Neuronal stem cell (in vitro differentiated cells): Measurements from ENCODE around the gene FRMD6.
A peak's percentile ranks its signal among the peaks of the same experiment; 100 is the strongest.

Experiments used
- DNase-seq: peaks from one replicate; pipeline ENCODE4 v3.0.0-alpha.2; 2013; ENCODE audit warnings: low spot score
- H2AFZ ChIP-seq: one replicate; pipeline ENCODE4 v1.6.1; 2013; ENCODE audit warnings: mild to moderate bottlenecking, low read length, inconsistent platforms
- H2AK5ac ChIP-seq: 2 replicates; pipeline ENCODE4 v1.6.1; 2013; ENCODE audit warnings: low read depth, mild to moderate bottlenecking, inconsistent platforms, low read length, moderate library complexity, mixed read lengths
- H2BK120ac ChIP-seq: 2 replicates; pipeline ENCODE4 v1.6.1; 2013; ENCODE audit warnings: low read depth, mild to moderate bottlenecking, inconsistent platforms, low read length, moderate library complexity, mixed read lengths
- H2BK12ac ChIP-seq: one replicate; pipeline ENCODE4 v1.6.1; 2013; ENCODE audit warnings: low read length, inconsistent platforms
- H2BK15ac ChIP-seq: 2 replicates; pipeline ENCODE4 v1.6.1; 2013; ENCODE audit warnings: mild to moderate bottlenecking, low read length, inconsistent platforms, mixed read lengths
- H2BK5ac ChIP-seq: one replicate; pipeline ENCODE4 v1.6.1; 2013; ENCODE audit warnings: inconsistent platforms, mild to moderate bottlenecking, low read length, moderate library complexity
- H3K14ac ChIP-seq: one replicate; pipeline ENCODE4 v1.6.1; 2013; ENCODE audit warnings: low read length, inconsistent platforms
- H3K18ac ChIP-seq: 2 replicates; pipeline ENCODE4 v1.6.1; 2013; ENCODE audit warnings: low read length, inconsistent platforms
- H3K23ac ChIP-seq: 2 replicates; pipeline ENCODE4 v1.6.1; 2013; ENCODE audit warnings: low read depth, mild to moderate bottlenecking, mixed read lengths, low read length, inconsistent platforms; ENCODE audit not compliant: poor library complexity
- H3K27ac ChIP-seq: replicated peaks from 3 replicates; pipeline ENCODE4 v1.5.1; 2013; ENCODE audit warnings: low read length, inconsistent platforms
- H3K27me3 ChIP-seq, 3 experiments: 2 replicates each; pipeline ENCODE4 v1.6.1; 2013; ENCODE audit warnings: low read length in 3 of 3, mild to moderate bottlenecking in 2 of 3, inconsistent platforms in 1 of 3, low read depth in 1 of 3, mixed read lengths in 1 of 3, moderate library complexity in 1 of 3; ENCODE audit not compliant: control insufficient read depth in 3 of 3, insufficient read depth in 3 of 3
- H3K36me3 ChIP-seq, 2 donors: replicated peaks in 1 of 2; 2 replicates each; pipeline ENCODE4 v1.6.1; 2013; ENCODE audit warnings: low read length in 2 of 2; ENCODE audit not compliant: control insufficient read depth in 2 of 2, insufficient read depth in 2 of 2
- H3K4ac ChIP-seq: 2 replicates; pipeline ENCODE4 v1.6.1; 2013; ENCODE audit warnings: inconsistent platforms, mild to moderate bottlenecking, low read length, moderate library complexity
- H3K4me1 ChIP-seq, 2 donors: 1 replicate in 1 of 2; 2 replicates in 1 of 2; pipeline ENCODE4 v1.6.1; 2013; ENCODE audit warnings: low read length in 2 of 2, low read depth in 1 of 2; ENCODE audit not compliant: control insufficient read depth in 2 of 2, insufficient read depth in 1 of 2
- H3K4me2 ChIP-seq: one replicate; pipeline ENCODE4 v1.6.1; 2013; ENCODE audit warnings: mild to moderate bottlenecking, low read length, inconsistent platforms; ENCODE audit not compliant: insufficient read depth, poor library complexity, severe bottlenecking
- H3K4me3 ChIP-seq, 2 donors: 2 replicates each; pipeline ENCODE4 v1.5.1; 2013; ENCODE audit warnings: low read length in 2 of 2, mild to moderate bottlenecking in 2 of 2, inconsistent platforms in 1 of 2, moderate library complexity in 1 of 2
- H3K79me1 ChIP-seq: one replicate; pipeline ENCODE4 v1.6.1; 2013; ENCODE audit warnings: low read depth, mild to moderate bottlenecking, inconsistent platforms, low read length, moderate library complexity
- H3K9ac ChIP-seq: one replicate; pipeline ENCODE4 v1.6.1; 2013; ENCODE audit warnings: mild to moderate bottlenecking, low read depth, low read length, inconsistent platforms; ENCODE audit not compliant: poor library complexity
- H3K9me3 ChIP-seq, 2 donors: replicated peaks in 1 of 2; 2 replicates each; pipeline versions ENCODE3 to v1.6.1; 2013; ENCODE audit warnings: low read length in 2 of 2, mild to moderate bottlenecking in 2 of 2, inconsistent platforms in 1 of 2, low read depth in 1 of 2, mixed read lengths in 1 of 2, moderate library complexity in 1 of 2; ENCODE audit not compliant: control insufficient read depth in 2 of 2, insufficient read depth in 1 of 2
- H4K8ac ChIP-seq: one replicate; pipeline ENCODE4 v1.6.1; 2013; ENCODE audit warnings: low read depth, mild to moderate bottlenecking, inconsistent platforms, low read length, moderate library complexity
- H4K91ac ChIP-seq: one replicate; pipeline ENCODE4 v1.6.1; 2013; ENCODE audit warnings: low read length, low read depth, mild to moderate bottlenecking, inconsistent platforms; ENCODE audit not compliant: poor library complexity
- WGBS, 2 donors: extraction: QIAGEN DNeasy Blood & Tissue Kit; methylation state at CpG; one replicate each; pipeline ENCODE4 v1.1.7; 2013; ENCODE audit warnings: missing lambda C conversion rate in 2 of 2, mixed read lengths in 1 of 2; ENCODE audit not compliant: insufficient read length in 2 of 2, insufficient replicate concordance in 1 of 2; ENCODE audit errors: extremely low coverage in 2 of 2; 5-methylcytosine and 5-hydroxymethylcytosine counted together

Gene FRMD6

DNA sequence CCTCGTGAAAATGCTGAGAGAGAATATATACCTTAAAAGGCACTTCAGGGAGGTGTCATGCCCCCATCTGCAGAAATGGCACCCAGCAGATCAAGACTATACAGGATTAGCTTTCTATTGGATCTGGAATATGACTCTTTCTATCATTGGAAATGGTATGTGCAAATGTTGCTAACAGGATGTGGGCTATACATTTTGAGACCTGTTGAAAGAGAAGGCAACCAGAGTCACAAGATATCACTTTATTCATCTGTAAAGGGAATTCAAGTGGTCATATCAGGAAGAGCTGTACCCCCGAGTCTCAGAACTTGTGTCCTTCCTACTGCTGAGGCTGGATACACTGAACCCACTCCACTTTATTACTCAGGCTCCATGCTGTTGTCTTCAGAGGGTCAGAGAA lies 46.1 kb upstream of the FRMD6 start:
- H3K4me2 ChIP-seq, result no peak overlapping the region
- H3K27me3 ChIP-seq, result peaks cover 0 to 12% (median 0%) of the 10 kb centered on the region in 3 experiments
- H3K4me3 ChIP-seq, result no peak overlapping the region
- H3K9me3 ChIP-seq, result no peaks in the 10 kb centered on the region
- H3K14ac ChIP-seq, result no peak overlapping the region
- H3K23ac ChIP-seq, result no peak overlapping the region
- H2BK120ac ChIP-seq, result no peak overlapping the region
- H3K18ac ChIP-seq, result no peak overlapping the region
- no peak overlapping the region for H2AK5ac ChIP-seq
- no peak overlapping the region for H2BK15ac ChIP-seq
- no peak overlapping the region for H2AFZ ChIP-seq
- no peak overlapping the region for H4K91ac ChIP-seq
- DNase-seq, result no peak
- H3K27ac ChIP-seq, result no peak overlapping the region
- H3K36me3 ChIP-seq, result no peaks in the 10 kb centered on the region
- H3K9ac ChIP-seq, result no peak overlapping the region
- peaks cover 0 to 4% of the 10 kb centered on the region in 2 donors for H3K4me1 ChIP-seq
- H4K8ac ChIP-seq, result no peak overlapping the region
- H3K79me1 ChIP-seq, result no peaks in the 10 kb centered on the region
- no CpG with 5 or more reads among the region's 2 CpGs for WGBS, 2 donors
- no peak overlapping the region for H3K4ac ChIP-seq
- H2BK12ac ChIP-seq, result no peak overlapping the region
- no peak overlapping the region for H2BK5ac ChIP-seq

DNA sequence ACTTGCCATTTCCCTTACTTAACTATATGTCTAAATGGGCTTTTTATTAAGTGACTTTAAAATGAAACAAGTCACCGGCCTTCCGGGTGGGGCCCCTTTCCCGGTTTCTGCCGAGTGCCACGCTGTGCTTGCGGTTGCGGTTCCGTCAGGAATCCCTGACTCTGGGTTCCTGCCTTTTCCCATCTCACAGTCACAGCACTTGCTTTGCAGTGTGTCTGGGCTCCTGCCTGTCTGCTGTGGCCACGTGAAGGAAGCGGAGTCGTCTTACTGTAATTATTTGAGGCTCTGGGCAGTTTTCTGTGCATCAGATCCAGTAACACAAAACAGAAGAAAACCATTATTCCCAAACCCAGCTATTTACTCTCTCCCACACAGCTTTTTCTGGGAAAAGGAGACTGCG lies 44.0 kb upstream of the FRMD6 start:
- H3K4ac ChIP-seq, result no peak overlapping the region
- H3K79me1 ChIP-seq, result no peaks in the 10 kb centered on the region
- no peak overlapping the region for H2BK5ac ChIP-seq
- H3K27me3 ChIP-seq, result peaks cover 0 to 15% (median 0%) of the 10 kb centered on the region in 3 experiments
- no peak overlapping the region for H2BK12ac ChIP-seq
- no peak overlapping the region for H3K4me2 ChIP-seq
- no peak overlapping the region for H3K9ac ChIP-seq
- H3K9me3 ChIP-seq, result no peaks in the 10 kb centered on the region
- H3K27ac ChIP-seq, result no peak overlapping the region
- no peaks in the 10 kb centered on the region for H3K36me3 ChIP-seq
- no peak overlapping the region for H3K4me3 ChIP-seq
- DNase-seq, result no peak
- no peak overlapping the region for H4K91ac ChIP-seq
- no peak overlapping the region for H2BK15ac ChIP-seq
- H4K8ac ChIP-seq, result peak overlapping the region; percentile 75
- no CpG with 5 or more reads among the region's 12 CpGs for WGBS, 2 donors
- H3K18ac ChIP-seq, result peak overlapping the region; percentile 1
- no peak overlapping the region for H3K14ac ChIP-seq
- H3K4me1 ChIP-seq, result peaks cover 0 to 4% of the 10 kb centered on the region in 2 donors
- no peak overlapping the region for H2AK5ac ChIP-seq
- H3K23ac ChIP-seq, result no peak overlapping the region
- no peak overlapping the region for H2BK120ac ChIP-seq
- no peak overlapping the region for H2AFZ ChIP-seq

GRCh38 chr14:51609251-51609954 lies 42.3 kb upstream of the FRMD6 start:
- Histone ChIP-seq H2BK5ac (no peak overlapping the region), H3K27ac (no peak overlapping the region)

DNA sequence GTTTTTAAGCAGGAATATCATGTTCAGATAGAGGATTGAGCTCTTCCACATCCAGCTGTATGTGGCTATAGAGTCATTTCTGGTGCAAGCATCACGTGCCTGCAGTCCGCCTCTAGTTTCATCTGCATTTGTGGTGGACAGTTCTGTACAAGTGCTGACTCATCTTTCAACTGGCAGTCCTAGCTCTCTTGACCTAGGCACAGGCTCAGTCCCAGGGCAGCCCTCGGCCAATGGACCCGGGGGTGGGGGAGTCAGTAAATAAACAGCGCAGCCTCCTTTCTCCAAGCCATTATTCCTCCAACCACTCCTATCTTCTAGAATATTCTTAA lies 41.8 kb upstream of the FRMD6 start:
- Histone ChIP-seq H3K27ac (no peak overlapping the region), H3K18ac (no peak overlapping the region), H3K4me1 (peaks cover 0 to 4% of the 10 kb centered on the region in 2 donors), H2AK5ac (no peak overlapping the region), H3K4me3 (no peak overlapping the region), H4K8ac (no peak overlapping the region), H3K9ac (no peak overlapping the region), H3K14ac (no peak overlapping the region), H2BK5ac (no peak overlapping the region), H3K9me3 (no peaks in the 10 kb centered on the region), H3K36me3 (no peaks in the 10 kb centered on the region), H3K4me2 (no peak overlapping the region), H3K4ac (no peak overlapping the region), H2BK120ac (no peak overlapping the region), H3K27me3 (peaks cover 0 to 6% (median 0%) of the 10 kb centered on the region in 3 experiments), H2BK15ac (no peak overlapping the region), H3K23ac (no peak overlapping the region), H4K91ac (no peak overlapping the region), H3K79me1 (no peaks in the 10 kb centered on the region), H2AFZ (no peak overlapping the region), H2BK12ac (no peak overlapping the region)
- no peak for DNase-seq
- no CpG with 5 or more reads among the region's 5 CpGs for WGBS, 2 donors

More at GRCh38 chr14:51609251-51609954, 42.3 kb upstream of the FRMD6 start:
- H3K23ac ChIP-seq, result no peak overlapping the region
- no peak overlapping the region for H3K14ac ChIP-seq
- no peak overlapping the region for H3K4me2 ChIP-seq
- no peak overlapping the region for H2AFZ ChIP-seq
- no peak overlapping the region for H2BK120ac ChIP-seq
- no peak overlapping the region for H2AK5ac ChIP-seq
- H3K4me1 ChIP-seq, result peaks cover 0 to 4% of the 10 kb centered on the region in 2 donors
- no peak overlapping the region for H2BK12ac ChIP-seq
- no peak for DNase-seq
- no CpG with 5 or more reads among the region's 8 CpGs for WGBS, 2 donors
- no peaks in the 10 kb centered on the region for H3K9me3 ChIP-seq
- no peak overlapping the region for H3K4me3 ChIP-seq
- no peak overlapping the region for H3K4ac ChIP-seq
- H3K27me3 ChIP-seq, result peaks cover 0 to 9% (median 0%) of the 10 kb centered on the region in 3 experiments
- no peak overlapping the region for H3K18ac ChIP-seq
- no peaks in the 10 kb centered on the region for H3K79me1 ChIP-seq
- H2BK15ac ChIP-seq, result no peak overlapping the region
- no peak overlapping the region for H4K91ac ChIP-seq
- no peak overlapping the region for H4K8ac ChIP-seq
- H3K36me3 ChIP-seq, result no peaks in the 10 kb centered on the region
- H3K9ac ChIP-seq, result no peak overlapping the region
